Calu3 (cell line): ENCODE results near the gene NPBWR2. TPM values are rescaled to one million over a fixed set of nuclear protein-coding genes. Genes with fewer than 3 reads are reported as not detected.

Experiments
- BruUV-seq: library from RNA; stranded (reverse); fragments of 400-500 nt; replicated peaks from 2 replicates; lab custom pipeline; 2021; lab: Mats Ljungman, UMichigan
- CTCF ChIA-PET: fragments of 300-600 bp; sonication (Branson Sonifier 250); formaldehyde crosslinking; loops from one replicate; lab custom pipeline; 2022; ENCODE audit warnings: antibody characterized with exemption; lab: Charles Lee
- DNase-seq: peaks from one replicate; pipeline ENCODE4 v3.0.0; 2022
- H3K27ac Mint-ChIP-seq: one replicate; pipeline ENCODE4 v1.8.0; 2022; ENCODE audit warnings: mixed read lengths; ENCODE audit not compliant: unreplicated experiment
- H3K27me3 Mint-ChIP-seq: one replicate; pipeline ENCODE4 v1.8.0; 2022; ENCODE audit warnings: mixed read lengths; ENCODE audit not compliant: unreplicated experiment
- H3K36me3 Mint-ChIP-seq: one replicate; pipeline ENCODE4 v1.8.0; 2022; ENCODE audit warnings: mild to moderate bottlenecking, moderate library complexity, mixed read lengths; ENCODE audit not compliant: insufficient read depth, unreplicated experiment
- H3K4me1 Mint-ChIP-seq: one replicate; pipeline ENCODE4 v1.8.0; 2022; ENCODE audit warnings: mild to moderate bottlenecking, low read depth, mixed read lengths; ENCODE audit not compliant: unreplicated experiment
- H3K4me3 Mint-ChIP-seq: one replicate; pipeline ENCODE4 v1.8.0; 2022; ENCODE audit warnings: mild to moderate bottlenecking, low read depth, moderate library complexity, mixed read lengths; ENCODE audit not compliant: unreplicated experiment
- H3K9me3 Mint-ChIP-seq: one replicate; pipeline ENCODE4 v1.8.0; 2022; ENCODE audit warnings: low read depth, mixed read lengths; ENCODE audit not compliant: unreplicated experiment
- intact Hi-C: fragments of 100-400 bp; cut with micrococcal nuclease; formaldehyde crosslinking; loops from one replicate; pipeline ENCODE4 v1.10.0; 2022; ENCODE audit not compliant: unreplicated experiment
- total RNA-seq: library from RNA; stranded (reverse); gene quantifications from 2 replicates; pipeline ENCODE4 v1.2.3, GENCODE V29; 2022
- TF ChIP-seq, protein P1 (sequence below): fragments of 200-600 bp; IDR thresholded peaks from one replicate; pipeline ENCODE4 v1.8.0; 2022; ENCODE audit warnings: antibody characterized with exemption; ENCODE audit not compliant: unreplicated experiment

NPBWR2 gene
- total RNA-seq, 1 experiment from 2014 or later = not detected

DNA sequence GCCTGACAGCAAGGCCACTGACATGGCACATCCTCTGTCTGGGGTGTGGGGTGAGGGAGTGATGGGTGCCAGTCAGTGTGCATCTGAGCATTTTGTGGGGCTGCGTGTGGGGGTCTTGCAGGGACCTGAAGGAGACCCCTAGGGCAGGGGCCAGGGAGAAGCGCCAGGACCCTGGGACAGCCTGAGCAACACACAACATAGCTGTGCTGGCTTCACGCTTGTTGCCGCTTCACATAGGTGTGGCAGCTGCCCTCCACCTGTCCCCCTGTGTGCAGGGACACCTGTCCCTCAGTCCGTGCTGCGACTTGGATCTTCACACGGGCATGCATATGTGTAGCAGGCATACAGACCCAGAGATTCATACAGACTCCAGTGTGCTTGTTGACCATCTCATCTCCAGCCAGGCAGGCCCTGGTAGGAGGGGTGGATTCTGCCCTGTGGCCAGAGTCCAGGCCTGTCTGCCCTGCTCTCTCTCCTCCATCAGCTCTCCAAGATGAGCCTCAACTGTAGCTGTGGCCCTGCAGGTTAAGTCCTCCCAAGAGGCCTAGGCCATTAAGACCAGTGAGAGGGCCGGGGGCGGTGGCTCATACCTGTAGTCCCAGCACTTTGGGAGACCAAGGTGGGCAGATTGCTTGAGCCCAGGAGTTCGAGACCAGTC is 3.2 kb upstream of the NPBWR2 start:
- no peak overlapping the region for H3K27ac Mint-ChIP-seq
- intact Hi-C loops = no loop called here
- CTCF ChIA-PET = interaction anchor here (0.6 kb wide), 1 partner anchor 504 kb away, joined by 5 read pairs; no protein-coding TSS in a partner anchor
- H3K36me3 Mint-ChIP-seq = peaks cover 5% of the 10 kb centered on the region
- H3K4me1 Mint-ChIP-seq = no peaks in the 10 kb centered on the region
- H3K27me3 Mint-ChIP-seq = peaks cover 94% of the 10 kb centered on the region
- DNase-seq = no peak
- BruUV-seq = no TSS peak
- TF ChIP-seq, protein P1, sequence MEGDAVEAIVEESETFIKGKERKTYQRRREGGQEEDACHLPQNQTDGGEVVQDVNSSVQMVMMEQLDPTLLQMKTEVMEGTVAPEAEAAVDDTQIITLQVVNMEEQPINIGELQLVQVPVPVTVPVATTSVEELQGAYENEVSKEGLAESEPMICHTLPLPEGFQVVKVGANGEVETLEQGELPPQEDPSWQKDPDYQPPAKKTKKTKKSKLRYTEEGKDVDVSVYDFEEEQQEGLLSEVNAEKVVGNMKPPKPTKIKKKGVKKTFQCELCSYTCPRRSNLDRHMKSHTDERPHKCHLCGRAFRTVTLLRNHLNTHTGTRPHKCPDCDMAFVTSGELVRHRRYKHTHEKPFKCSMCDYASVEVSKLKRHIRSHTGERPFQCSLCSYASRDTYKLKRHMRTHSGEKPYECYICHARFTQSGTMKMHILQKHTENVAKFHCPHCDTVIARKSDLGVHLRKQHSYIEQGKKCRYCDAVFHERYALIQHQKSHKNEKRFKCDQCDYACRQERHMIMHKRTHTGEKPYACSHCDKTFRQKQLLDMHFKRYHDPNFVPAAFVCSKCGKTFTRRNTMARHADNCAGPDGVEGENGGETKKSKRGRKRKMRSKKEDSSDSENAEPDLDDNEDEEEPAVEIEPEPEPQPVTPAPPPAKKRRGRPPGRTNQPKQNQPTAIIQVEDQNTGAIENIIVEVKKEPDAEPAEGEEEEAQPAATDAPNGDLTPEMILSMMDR = no peak
- H3K4me3 Mint-ChIP-seq = no peak overlapping the region
- H3K9me3 Mint-ChIP-seq = no peaks in the 10 kb centered on the region

DNA sequence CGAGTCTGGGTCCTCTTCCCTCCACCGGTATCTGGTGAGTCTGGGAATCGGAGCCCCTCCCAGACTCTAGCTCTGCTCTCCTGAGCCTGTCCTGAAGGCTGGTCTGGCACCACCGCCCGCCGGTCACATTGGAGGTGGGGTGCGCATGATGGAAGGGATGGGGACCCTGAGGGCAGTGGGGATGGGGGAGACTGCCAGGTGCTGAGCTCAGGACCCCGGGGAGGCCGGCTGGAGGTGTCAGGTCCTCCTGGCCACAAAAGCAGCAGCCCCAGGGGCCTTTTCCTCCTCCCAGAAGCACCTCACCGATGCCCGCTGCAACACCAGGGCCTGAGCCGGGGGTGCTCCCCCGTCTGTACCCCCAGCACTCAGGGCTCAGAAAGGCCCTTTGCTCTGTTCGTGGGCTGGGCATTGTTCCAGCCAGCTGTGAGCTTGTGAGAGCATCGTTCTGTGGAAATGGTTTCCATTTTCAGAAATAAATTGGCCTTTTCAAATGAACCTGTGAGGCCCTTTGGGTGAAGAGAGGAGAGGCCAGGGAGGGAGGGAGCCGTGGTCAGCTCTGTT is 2.5 kb upstream of the NPBWR2 start:
- BruUV-seq = no TSS peak
- H3K27ac Mint-ChIP-seq = no peak overlapping the region
- CTCF ChIA-PET = no interaction called here
- H3K27me3 Mint-ChIP-seq = peaks cover 94% of the 10 kb centered on the region
- no peaks in the 10 kb centered on the region for H3K9me3 Mint-ChIP-seq
- no peak overlapping the region for H3K4me3 Mint-ChIP-seq
- peaks cover 5% of the 10 kb centered on the region for H3K36me3 Mint-ChIP-seq
- TF ChIP-seq, protein P1 = no peak
- DNase-seq = no peak
- intact Hi-C loops = no loop called here
- no peaks in the 10 kb centered on the region for H3K4me1 Mint-ChIP-seq

DNA sequence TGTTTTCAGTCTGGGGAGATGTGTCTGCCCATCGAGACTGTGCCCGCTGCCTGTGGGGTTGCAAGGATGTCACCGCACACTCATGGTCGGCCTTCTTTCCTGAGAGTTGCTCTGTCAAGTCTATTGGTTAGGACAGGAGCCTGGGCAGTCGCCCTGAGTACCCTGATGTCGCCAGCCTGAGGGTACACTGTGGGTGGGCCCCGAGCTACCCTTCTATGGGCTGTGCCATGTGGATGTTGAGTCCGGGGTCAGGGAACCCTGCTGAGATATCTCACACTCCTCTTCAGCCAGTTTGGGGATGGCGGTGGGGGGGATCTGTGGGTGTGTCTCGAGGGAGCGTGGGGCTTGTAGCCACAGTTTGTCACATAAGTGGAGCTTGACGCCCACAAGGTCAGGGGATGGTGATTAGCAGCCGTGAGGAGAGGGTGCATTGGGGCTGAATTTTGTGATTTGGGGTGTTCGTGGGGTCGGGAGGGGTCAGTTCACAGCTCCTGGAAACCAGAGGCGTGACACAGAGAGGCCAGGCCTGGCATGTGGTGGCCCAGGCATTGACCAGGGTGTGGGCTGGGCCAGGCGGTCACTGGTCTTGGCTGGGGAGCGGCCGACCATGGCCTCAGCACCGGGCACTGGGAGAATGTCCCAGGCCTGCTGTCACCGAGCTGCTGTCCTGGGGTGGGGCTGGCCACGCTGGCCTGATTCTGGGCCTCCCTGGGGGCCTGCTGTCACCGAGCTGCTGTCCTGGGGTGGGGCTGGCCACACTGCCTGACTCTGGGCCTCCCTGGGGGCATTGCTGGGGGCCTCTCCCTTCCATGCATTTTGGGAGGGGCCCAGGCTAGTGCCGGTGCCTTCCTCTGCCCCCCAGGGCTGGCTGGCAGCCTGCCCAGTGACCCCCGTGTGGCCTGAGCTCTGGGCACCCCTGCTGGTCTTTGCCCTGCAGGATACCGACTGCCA is 1.6 kb upstream of the NPBWR2 start:
- Mint-ChIP-seq H3K36me3 (peaks cover 5% of the 10 kb centered on the region), H3K4me1 (no peaks in the 10 kb centered on the region), H3K27me3 (peaks cover 94% of the 10 kb centered on the region), H3K9me3 (no peaks in the 10 kb centered on the region), H3K4me3 (no peak overlapping the region), H3K27ac (no peak overlapping the region)
- intact Hi-C loops = no loop called here
- TF ChIP-seq, protein P1 = no peak
- CTCF ChIA-PET = no interaction called here
- no peak for DNase-seq
- BruUV-seq = no TSS peak

DNA sequence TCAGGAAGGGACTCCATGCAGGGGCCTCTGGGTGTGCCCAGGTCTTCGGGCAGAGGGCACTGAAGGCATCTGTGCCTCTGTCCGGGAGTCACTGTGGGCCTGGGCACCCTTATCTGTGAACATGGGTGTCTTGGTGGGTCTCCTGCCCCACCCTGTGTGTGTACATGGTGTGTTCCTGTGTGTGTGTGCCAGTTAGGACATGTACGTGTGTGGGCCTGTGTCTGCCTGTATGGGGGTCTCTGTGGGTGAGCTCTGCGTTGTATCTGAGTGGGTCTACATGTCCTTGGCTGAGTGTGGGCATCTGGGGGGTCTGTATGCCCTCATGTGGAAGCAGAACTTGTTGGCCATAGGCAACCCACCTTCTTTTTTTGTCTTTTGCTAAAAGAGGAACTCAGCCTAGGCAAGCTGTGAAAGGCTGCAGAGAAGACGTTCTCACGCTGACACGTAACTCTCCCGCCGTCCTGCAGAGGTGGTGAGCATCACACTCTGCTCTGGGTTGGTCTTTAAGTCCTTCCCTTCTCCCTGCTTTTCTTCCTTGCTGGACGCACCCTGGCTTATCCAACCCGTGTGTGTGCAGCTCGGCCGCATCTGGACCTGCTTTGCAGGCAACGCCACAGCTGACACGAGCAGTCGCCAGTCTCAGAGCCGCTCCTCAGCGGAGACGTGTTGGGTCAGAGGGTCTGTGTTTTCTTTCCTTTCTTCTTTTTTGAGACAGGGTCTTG is 532 bp upstream of the NPBWR2 start:
- no TSS peak for BruUV-seq
- no peak overlapping the region for H3K4me3 Mint-ChIP-seq
- TF ChIP-seq, protein P1 = no peak
- H3K36me3 Mint-ChIP-seq = peaks cover 5% of the 10 kb centered on the region
- CTCF ChIA-PET = interaction anchor here (0.6 kb wide), 1 partner anchor 476 kb away, joined by 4 read pairs; no protein-coding TSS in a partner anchor
- H3K27ac Mint-ChIP-seq = no peak overlapping the region
- H3K27me3 Mint-ChIP-seq = peaks cover 94% of the 10 kb centered on the region
- no peaks in the 10 kb centered on the region for H3K4me1 Mint-ChIP-seq
- intact Hi-C loops = no loop called here
- no peak for DNase-seq
- no peaks in the 10 kb centered on the region for H3K9me3 Mint-ChIP-seq
